TTC549 (cell line): ENCODE measurements around the gene TNRC6B.
"Not testable (repeated sequence)": the region's sequence is repeated elsewhere in the genome, so short reads cannot be mapped to it uniquely, and the experiment has no call there.

ENCODE experiments used
- FAIRE-seq: peaks from 2 replicates; lab custom pipeline; 2012; peaks lifted over from hg19 to GRCh38; lab: Jason Lieb, UNC

TNRC6B gene

DNA sequence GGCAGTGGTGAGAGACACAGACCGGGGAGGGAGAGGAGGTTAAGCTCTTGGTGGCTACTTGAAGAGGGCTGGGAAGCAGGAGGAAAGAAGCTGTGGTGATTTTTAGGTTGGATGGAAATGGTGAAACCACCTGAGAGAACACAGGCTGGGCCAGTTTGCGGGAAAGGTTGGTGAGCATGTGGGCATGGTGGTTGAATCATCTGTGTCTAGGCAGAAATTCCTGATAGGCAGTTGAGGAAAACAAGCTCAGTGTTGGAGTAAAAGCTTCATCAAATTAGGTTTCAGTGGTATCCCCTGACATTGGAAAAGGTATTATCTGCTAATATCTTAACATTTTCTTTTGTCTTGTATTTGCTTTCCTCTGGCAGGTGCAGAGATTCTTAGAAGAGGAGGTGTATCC is 188.3 kb downstream of the TNRC6B start:
- FAIRE-seq: no peak

DNA sequence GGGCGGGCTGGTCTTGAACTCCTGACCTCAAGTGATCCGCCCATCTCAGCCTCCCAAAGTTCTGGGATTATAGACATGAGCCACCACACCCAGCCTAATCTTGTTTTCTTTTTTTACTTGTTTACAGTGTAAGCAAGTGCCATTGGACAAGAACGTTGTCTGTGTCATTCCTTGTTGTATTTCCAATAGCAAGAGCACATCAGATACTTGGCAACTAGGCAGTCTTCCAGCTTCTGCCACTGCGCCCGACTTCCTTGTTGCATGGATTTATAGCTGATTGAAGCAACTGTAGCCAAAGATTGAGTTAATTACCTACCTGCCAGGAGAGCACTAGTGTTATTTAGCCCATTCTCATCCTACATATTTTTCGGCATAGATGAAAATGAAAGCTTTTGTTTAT is 189.6 kb downstream of the TNRC6B start:
- no peak for FAIRE-seq

DNA sequence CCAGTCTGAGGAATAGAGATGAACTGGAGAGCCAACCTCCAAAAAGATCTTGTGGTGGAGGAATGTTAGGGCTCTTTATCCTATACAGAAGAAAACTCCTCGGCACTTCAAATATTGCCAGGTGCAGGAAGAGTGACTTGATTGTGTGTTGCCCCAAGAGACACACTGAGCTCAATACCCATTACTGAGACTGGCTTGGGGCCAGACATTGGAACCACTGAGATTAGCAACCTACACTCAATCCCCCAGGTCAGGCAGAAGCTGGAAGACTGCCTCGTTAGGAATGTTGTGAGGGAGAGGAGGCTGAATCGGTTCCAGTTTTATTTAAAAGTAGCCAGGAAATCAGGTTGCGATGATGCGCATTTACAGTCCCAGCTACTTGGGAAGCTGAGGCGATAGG is 190.3 kb downstream of the TNRC6B start:
- no peak for FAIRE-seq

DNA sequence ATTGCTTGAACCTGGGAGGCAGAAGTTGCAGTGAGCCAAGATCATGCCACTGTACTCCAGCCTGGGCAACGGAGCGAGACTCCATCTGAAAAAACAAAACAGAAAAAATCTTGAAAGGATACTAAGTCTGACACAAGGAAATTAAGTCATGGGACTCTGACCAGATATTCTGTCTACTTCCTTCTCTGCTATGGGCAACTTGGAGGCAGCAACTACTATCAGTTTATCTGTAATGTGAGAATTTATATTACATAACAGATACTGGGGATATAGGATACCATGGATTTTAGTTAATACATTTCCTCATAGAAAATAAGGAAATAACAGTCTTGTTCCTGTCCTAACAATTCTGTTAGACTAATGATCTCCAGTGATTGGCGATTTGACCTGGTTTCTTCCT is 191.1 kb downstream of the TNRC6B start:
- FAIRE-seq: no peak

DNA sequence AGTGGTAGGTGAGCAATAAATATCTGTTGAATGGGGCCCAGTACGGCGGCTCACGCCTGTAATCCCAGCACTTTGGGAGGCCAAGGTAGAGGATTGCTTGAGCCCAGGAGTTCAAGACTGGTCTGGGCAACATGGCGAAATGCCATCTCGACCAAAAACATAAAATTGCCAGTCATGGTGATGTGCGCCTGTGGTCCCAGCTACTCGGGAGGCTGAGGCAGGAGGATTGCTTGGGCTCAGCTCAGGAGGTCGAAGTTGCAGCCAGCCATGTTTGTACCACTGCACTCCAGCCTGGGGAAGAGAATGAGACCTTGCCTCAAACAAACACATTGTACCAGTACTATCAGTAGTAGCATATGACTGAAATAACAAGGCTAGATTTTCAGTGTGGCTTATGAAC is 196.8 kb downstream of the TNRC6B start:
- FAIRE-seq: no peak

DNA sequence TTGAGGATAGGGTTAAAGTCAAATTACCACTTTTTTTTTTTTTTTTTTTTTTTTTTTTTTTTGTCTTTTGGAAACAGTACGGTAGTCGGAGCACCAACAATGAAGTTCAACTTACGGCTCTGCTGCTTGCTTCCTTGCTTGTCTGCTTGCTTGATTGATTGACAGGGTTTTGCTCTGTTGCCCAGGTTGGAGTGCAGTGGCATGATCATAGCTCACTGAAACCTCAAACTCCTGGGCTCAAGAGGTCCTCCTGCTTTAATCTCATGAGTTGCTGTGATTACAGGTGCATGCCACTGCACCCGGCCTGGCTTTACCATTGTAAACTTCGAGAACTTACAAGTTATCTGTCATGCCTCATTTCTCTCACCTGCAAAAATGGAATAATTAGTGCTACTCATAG is 198.4 kb downstream of the TNRC6B start:
- no peak for FAIRE-seq

DNA sequence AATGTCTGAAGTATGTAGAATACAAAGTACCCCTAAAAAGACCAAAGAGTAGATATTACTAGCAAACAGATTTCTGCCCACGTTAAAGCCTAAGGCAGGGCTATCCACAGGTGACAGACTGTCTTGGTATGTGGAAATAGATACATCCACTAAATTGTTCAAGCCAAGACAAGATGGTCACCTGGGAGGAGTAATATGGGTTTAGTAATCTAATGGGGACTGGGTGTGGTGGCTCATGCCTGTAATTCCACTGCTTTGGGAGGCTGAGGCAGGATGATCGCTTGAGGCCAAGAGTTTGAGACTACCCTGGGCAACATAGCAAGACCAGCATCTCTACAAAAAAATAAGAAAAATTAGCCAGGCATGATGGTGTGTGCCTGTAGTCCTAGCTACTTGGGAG is 200.2 kb downstream of the TNRC6B start:
- FAIRE-seq: no peak

DNA sequence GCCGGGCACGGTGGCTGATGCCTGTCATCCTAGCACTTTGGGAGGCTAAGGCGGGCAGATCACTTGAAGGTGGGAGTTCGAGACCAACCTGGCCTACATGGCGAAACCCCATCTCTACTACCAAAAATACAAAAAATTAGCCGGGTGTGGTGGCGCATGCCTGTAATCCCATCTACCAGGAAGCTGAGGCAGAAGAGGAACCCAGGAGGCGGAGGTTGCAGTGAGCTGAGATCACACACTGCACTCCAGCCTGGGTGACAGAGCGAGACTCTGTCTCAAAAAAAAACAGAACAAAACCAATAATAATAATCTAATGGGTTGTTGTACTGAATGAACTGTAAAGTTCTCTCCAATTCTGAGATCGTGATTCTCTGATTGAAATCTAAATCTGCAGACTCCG is 200.7 kb downstream of the TNRC6B start:
- not testable (repeated sequence) for FAIRE-seq

DNA sequence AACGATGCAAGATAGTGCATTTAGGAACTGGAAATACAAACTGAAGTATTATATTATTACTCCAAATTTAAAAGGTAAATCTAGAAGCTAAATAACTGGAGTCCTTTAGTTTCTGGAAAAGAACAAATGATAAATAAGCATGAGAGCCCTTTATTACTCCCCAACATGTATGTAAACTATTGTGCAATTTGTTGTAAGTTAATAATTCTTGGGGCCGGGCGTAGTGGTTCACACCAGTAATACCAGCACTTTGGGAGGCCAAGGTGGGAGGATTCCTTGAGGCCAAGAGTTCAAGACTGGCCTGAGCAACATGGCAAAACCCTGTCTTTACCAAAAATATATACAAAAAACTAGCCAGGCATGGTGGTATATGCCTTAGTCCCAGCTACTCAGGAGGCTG is 203.7 kb downstream of the TNRC6B start:
- no peak for FAIRE-seq

DNA sequence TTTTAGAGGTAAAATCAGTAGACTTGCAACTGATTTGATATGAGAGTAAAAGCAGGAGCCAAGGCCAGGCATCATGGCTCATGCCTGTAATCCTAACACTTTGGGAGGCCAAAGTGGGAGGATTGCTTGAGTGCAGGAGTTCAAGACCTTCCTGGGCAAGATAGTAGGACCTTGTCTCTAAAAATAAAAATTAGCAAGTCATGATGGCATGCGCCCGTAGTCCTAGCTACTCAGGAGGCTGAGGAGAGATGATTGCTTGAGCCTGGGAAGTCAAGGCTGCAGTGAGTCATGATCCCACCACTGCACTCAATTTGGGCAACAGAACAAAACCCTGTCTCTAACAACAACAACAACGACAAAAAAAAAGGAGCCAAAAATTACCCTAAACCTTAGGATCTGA is 206.2 kb downstream of the TNRC6B start:
- FAIRE-seq: no peak

DNA sequence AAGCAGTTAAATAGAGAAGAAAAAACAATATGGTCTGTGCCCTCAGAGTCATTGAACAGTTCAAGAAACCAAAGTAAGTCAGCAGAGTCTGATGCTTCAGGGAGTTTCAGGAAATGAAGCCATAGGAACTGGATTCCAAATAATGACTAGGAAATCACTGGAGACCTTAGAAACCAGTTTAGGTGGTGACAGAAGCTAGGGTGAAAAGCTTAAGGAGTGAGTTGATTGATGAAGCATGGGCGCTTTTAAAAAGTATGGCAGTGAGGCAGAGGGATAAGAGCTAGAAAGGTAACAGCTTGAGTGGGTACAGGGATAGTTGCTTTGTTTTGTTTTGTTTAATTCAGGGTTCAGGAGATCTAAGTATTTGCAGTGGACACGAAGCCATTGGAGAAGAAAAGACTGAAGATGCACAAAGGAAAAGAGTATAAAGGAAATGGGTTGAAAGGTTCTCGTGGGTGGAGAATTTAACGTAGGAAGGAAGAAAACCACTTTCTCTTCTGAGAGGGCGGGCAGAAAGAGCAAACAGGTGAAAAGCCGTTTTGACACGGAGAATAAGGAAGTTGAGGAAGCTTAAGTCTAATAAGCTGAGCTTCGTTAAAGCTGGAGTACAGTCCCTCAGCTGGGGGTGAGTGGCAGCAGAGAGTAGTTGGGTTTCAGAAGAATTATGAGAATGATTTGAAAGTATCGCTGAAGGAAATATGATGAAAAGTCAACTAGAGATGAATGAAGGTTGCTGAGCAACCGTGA is 207.5 kb downstream of the TNRC6B start:
- FAIRE-seq: no peak
